C4-2B (cell line): ENCODE data around the gene P2RY12.

Source experiments
- H3K27ac ChIP-seq: fragments of 450-650 bp; 2 replicates; pipeline ENCODE4 v1.5.1; 2017
- CTCF ChIP-seq: fragments of 450-650 bp; conservative IDR thresholded peaks from 2 replicates; pipeline ENCODE4 v1.5.1; 2017; ENCODE audit warnings: mild to moderate bottlenecking
- ZFX ChIP-seq: fragments of 450-650 bp; IDR thresholded peaks from 2 replicates; pipeline ENCODE4 v1.6.1; 2017

The P2RY12 gene

GRCh38 chr3:151423091-151423490 lies 38.5 kb upstream of the P2RY12 start:
- H3K27ac ChIP-seq = no peak overlapping the region
- no peak for TF ChIP-seq ZFX
- no peak for TF ChIP-seq CTCF

GRCh38 chr3:151421938-151422337 lies 37.4 kb upstream of the P2RY12 start:
- H3K27ac ChIP-seq = no peak overlapping the region
- TF ChIP-seq CTCF = peak; percentile 19
- no peak for TF ChIP-seq ZFX

DNA sequence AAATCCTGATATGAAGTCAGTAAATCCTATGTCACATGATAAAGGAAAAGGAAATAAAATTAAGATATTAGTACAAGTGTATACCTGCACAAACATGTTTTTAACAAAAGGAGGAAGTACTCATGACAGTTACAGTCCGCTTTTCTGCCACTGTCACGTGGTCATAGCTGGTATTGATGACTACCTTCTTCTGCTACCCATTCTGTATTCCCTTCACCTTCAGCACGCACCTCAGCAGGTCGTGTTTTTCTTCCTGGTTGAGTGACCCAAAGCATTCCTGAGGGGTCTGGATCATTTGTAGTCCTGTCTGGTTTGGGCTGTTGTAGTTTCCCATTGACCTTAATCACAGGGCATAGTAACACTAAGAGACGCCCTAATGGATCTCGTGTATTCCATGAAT lies 35.3 kb upstream of the P2RY12 start:
- no peak overlapping the region for H3K27ac ChIP-seq
- no peak for TF ChIP-seq CTCF
- no peak for TF ChIP-seq ZFX

DNA sequence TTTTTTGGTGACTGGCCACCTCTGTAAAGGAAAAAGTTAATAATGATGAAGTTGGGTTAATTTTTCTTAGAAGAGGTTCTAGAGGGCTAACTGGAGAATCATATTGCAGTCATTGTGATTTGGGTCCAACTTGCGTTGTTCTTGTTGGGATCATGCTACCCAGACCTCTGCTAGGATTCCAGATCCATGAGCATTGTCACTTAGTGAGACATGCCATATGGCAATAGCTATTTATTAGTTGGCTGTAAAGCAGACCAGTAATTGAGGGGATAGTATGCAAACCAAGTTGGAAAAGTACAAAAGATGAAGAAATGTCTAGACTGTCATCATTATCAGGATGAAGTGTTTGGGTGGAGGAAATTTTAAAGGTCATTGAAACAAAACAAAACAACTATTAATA lies 30.7 kb upstream of the P2RY12 start:
- TF ChIP-seq CTCF (no peak), ZFX (no peak)
- no peak overlapping the region for H3K27ac ChIP-seq

DNA sequence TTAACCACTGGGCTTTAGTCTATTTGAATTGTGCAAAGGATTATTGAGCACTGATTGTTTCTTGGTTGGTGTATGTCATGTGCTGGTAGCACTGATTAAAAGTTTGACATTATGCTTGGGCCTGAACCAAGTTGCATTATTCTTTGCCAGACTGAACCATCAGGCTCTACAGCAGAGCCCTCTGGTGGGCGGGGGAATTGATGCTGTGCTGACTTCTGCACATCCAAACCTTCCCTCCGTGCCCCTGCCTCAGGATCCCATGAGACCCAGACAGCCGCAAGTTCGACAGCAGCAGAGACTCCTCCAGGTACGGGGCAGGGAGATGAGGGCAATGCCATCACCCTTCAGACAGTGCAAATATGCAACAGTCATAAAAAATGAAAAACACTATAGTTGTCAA lies 28.4 kb upstream of the P2RY12 start:
- H3K27ac ChIP-seq = no peak overlapping the region
- TF ChIP-seq CTCF (peak; percentile 28), ZFX (no peak)

DNA sequence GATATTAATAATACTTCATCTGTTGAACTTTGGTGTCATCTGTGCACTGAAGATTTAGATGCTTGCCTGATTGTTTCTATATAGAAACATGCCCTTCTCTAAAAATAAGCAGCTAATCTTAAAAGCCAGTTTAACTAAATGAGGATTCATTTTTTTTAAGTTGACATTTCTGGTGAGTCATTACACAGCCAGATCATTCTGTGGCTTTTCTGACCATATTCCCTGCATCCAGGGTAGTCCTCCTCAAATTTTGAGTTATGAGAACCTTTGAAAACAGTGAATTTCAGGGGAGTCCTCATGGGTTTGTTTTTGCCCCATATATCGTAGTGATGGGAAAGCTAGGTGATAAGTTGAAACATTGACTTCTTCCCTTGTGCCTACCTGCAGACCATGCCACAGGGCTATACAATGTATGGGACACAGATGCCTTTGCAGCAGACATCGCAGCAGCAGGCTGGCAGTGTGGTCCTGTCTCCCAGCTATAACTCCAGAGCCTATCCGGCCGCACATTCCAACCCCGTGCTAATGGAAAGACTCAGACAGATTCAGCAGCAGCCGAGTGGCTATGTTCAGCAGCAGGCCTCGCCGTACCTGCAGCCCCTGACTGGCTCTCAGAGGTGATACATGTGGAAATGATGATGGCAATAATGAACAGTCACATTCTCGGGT lies 26.5 kb upstream of the P2RY12 start:
- H3K27ac ChIP-seq = no peak overlapping the region
- TF ChIP-seq CTCF = no peak
- TF ChIP-seq ZFX = no peak

- TF ChIP-seq ZFX (no peak), CTCF (no peak)
- H3K27ac ChIP-seq = no peak overlapping the region
Observed at GRCh38 chr3:151407928-151408327, 23.4 kb upstream of the P2RY12 start.
